GM12801 (cell line): Measurements from ENCODE around the gene LMO7.

ENCODE experiments used
- CTCF ChIP-seq: IDR thresholded peaks from one replicate; pipeline ENCODE4 v1.5.1; 2011; ENCODE audit warnings: control low read depth; ENCODE audit not compliant: insufficient read length; ENCODE audit errors: extremely low read depth

LMO7 gene

DNA sequence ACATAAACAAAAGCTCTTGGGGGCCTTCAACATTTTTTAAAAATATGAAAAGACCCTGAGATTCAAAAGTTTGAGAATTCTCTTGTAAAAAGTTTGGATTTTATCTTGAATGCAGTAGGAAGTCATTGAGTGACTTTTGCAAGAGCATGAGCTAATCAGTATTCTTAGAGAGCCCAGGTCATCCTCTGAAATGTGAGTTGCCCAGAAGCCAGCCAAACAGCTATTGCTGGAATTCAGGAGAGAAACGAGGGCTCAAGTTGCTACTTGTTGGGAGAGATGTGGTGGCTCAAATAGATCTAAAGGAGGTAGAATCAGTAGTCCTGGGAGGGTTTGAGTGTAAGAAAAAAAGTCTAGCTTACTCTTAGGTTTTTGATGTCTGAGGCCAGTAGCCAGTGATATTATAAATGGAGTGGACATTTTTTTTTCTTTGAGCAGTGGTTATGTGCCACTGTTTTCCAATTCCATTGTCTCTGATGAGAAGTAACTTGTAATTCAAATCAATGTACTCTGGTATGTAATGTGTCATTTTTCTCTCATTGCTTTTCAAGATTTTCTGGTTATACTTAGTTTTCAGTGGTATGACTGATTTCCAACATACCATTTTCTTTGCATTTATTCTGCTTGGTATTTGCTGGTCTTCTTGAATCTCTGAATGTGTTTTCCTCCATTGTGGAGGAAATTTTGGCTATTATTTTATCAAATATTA is 30.7 kb downstream of the LMO7 start:
- no peak for TF ChIP-seq CTCF

DNA sequence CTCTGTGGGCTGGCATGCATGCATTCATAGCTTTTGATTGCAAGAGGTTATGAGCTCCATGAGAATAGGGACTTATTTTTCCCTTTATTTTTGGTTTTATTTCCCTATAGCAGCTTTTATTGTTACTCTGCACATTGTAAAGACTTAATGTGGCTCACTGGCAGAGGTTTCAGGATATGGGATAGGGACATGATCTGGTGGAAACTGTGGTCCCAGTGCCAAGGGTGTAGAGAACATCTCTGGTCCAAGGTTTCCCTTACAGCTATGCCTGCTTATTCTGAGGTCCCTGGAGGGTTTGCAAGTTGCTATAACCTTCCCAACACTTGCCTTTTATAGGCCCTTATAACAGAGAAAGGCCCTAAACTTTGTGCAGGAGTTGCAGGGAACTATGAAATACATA is 33.6 kb downstream of the LMO7 start:
- no peak for TF ChIP-seq CTCF

- TF ChIP-seq CTCF: no peak
These were observed 34.4 kb downstream of the LMO7 start for GRCh38 chr13:75670496-75670895.

GRCh38 chr13:75675421-75675820 is 39.3 kb downstream of the LMO7 start:
- no peak for TF ChIP-seq CTCF

DNA sequence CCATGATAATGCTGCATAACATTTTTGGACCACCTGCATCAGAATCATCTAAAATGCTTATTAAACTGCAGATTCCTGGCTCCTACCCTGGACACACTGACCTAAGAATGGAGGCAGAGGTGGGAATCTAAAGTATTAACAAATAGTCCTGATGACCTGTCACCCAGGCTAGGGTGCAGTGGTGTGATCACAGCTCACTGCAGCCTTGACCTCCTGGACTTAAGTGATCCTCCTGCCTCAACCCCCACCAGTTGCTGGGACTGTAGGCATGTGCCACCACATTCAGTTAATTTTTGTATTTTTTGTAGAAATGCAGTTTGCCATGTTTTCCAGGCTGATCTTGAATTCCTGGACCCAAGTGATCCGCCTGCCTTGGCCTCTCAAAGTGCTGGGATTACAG is 43.3 kb downstream of the LMO7 start:
- no peak for TF ChIP-seq CTCF

GRCh38 chr13:75682326-75682725 is 46.2 kb downstream of the LMO7 start:
- TF ChIP-seq CTCF: no peak

DNA sequence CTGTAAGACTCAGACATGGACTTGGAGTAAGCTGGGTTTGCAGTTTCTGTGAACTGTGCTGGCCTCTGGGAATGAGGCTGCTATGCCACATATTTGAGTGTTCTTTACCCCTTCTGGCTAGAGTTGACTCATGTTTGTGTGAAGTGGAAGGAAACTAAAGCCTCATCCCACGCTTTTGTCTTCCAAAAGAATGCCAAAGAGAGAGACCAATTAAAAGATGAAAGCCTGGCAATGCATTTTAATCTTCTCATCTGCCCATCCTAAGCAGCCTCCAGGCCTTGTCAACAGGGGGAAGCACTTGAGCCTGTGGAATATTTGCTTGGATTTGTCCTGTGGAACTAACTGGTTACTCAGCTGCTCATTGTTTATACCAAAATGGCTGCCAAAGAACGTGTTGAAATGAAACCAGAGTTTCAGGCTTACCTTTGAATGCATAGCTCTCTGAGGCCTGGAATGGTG is 49.1 kb downstream of the LMO7 start:
- no peak for TF ChIP-seq CTCF
